PC-9 (cell line): ENCODE measurements around the gene SND1. TPM values are rescaled to one million over a fixed set of nuclear protein-coding genes. Genes with fewer than 3 reads are reported as not detected.
A peak's percentile ranks its signal among the peaks of the same experiment; 100 is the strongest.

Experiments used
- BruUV-seq: library from RNA; stranded (reverse); fragments of 400-500 nt; replicated peaks from 2 replicates; lab custom pipeline; 2021; lab: Mats Ljungman, UMichigan
- CTCF ChIA-PET: fragments of 300-600 bp; sonication (Branson Sonifier 250); formaldehyde crosslinking; loops from one replicate; lab custom pipeline; 2022; ENCODE audit warnings: antibody characterized with exemption; lab: Charles Lee
- POLR2A ChIA-PET: fragments of 300-600 bp; sonication (Branson Sonifier 250); formaldehyde crosslinking; loops from one replicate; lab custom pipeline; 2022; ENCODE audit warnings: antibody characterized with exemption; ENCODE audit not compliant: unreplicated experiment; lab: Charles Lee
- DNase-seq, 2 experiments: peaks; one replicate each; pipeline versions ENCODE4 v3.0.0 to v3.0.0-alpha.2; 2015 to 2022; ENCODE audit warnings: mixed read lengths in 1 of 2
- H2AFZ ChIP-seq: fragments of 200-600 bp; sonication (generic); 2 replicates; pipeline ENCODE4 v1.8.1; 2017; ENCODE audit warnings: antibody characterized with exemption
- H3F3A ChIP-seq: fragments of 200-600 bp; sonication (generic); 2 replicates; pipeline ENCODE4 v1.8.1; 2017; ENCODE audit warnings: antibody characterized with exemption, mild to moderate bottlenecking, low read depth; ENCODE audit not compliant: insufficient read depth
- H3K27ac ChIP-seq: fragments of 200-600 bp; sonication (generic); 2 replicates; pipeline ENCODE4 v1.6.1; 2016; ENCODE audit warnings: mixed run types
- H3K27me3 ChIP-seq: fragments of 200-600 bp; sonication (generic); 2 replicates; pipeline ENCODE4 v1.6.1; 2016; ENCODE audit warnings: low read depth, mixed run types; ENCODE audit not compliant: insufficient read depth
- H3K36me3 ChIP-seq: fragments of 200-600 bp; sonication (generic); 2 replicates; pipeline ENCODE4 v1.6.1; 2016; ENCODE audit warnings: low read depth, mixed run types
- H3K4me1 ChIP-seq: fragments of 200-600 bp; sonication (generic); replicated peaks from 2 replicates; pipeline ENCODE4 v1.6.1; 2016; ENCODE audit warnings: mixed run types; ENCODE audit not compliant: insufficient read depth
- H3K4me2 ChIP-seq: fragments of 200-600 bp; sonication (generic); 2 replicates; pipeline ENCODE4 v1.6.1; 2017; ENCODE audit warnings: mixed run types
- H3K4me3 ChIP-seq: fragments of 200-600 bp; sonication (generic); 2 replicates; pipeline ENCODE4 v1.6.1; 2016; ENCODE audit warnings: mixed run types
- H3K79me2 ChIP-seq: fragments of 200-600 bp; sonication (generic); 2 replicates; pipeline ENCODE4 v1.6.1; 2017; ENCODE audit warnings: low read depth, mixed run types
- H3K9me2 ChIP-seq: fragments of 200-600 bp; sonication (generic); 2 replicates; pipeline ENCODE4 v1.8.1; 2017; ENCODE audit warnings: mild to moderate bottlenecking; ENCODE audit not compliant: insufficient read depth
- H3K9me3 ChIP-seq: fragments of 200-600 bp; sonication (generic); 2 replicates; pipeline ENCODE4 v1.8.1; 2016; ENCODE audit warnings: low read depth; ENCODE audit not compliant: insufficient read depth
- H4K20me1 ChIP-seq: fragments of 200-600 bp; sonication (generic); 2 replicates; pipeline ENCODE4 v1.8.1; 2017; ENCODE audit not compliant: insufficient read depth
- EZH2 ChIP-seq: fragments of 200-600 bp; sonication (generic); IDR thresholded peaks from 2 replicates; pipeline ENCODE4 v1.8.0; 2017; ENCODE audit warnings: antibody characterized with exemption, low read depth
- intact Hi-C: fragments of 100-400 bp; cut with micrococcal nuclease; formaldehyde crosslinking; loops from one replicate; pipeline ENCODE4 v1.10.0; 2022; ENCODE audit not compliant: unreplicated experiment
- total RNA-seq: library from RNA; stranded (reverse); gene quantifications from 2 replicates; pipeline ENCODE4 v1.2.3, GENCODE V29; 2021
- TF ChIP-seq, protein P1 (sequence below): fragments of 200-600 bp; sonication (generic); conservative IDR thresholded peaks from 2 replicates; pipeline ENCODE4 v1.6.1; 2017; ENCODE audit warnings: mixed run types, antibody characterized with exemption, mild to moderate bottlenecking, moderate library complexity

Gene SND1
- total RNA-seq, 1 experiment from 2014 or later: 273 TPM

DNA sequence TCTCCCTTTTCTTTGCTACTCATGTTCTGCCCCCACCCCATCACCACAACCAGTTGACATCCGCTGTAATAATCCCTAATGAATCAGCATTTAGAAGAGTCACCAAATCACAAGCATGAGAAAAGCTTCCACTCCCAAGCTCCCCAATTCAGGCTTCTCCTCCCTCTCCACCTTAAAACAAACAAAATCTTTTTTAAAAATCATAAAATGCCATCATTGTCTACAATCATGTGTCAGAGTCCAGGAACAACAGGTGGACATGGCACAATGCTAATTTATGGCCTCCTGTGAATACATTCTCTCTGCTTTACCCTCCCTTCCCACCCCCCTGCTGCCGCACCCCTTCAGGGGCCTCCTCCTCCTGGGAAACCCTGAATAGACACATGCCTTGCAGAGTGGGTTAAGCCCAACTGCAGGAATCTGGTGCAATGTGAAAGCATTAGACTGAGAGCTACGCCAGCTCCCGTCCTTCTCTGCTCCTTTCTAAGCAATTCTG, 375.5 kb downstream of the SND1 start:
- no peak for DNase-seq
- Histone ChIP-seq H3K4me1 (peaks cover 20% of the 10 kb centered on the region), H3K9me3 (no peaks in the 10 kb centered on the region), H2AFZ (no peak overlapping the region), H3K9me2 (no peaks in the 10 kb centered on the region), H3K36me3 (no peaks in the 10 kb centered on the region), H3K27ac (no peak overlapping the region), H4K20me1 (no peaks in the 10 kb centered on the region), H3K4me3 (no peak overlapping the region), H3F3A (peaks cover 10% of the 10 kb centered on the region), H3K27me3 (no peaks in the 10 kb centered on the region), H3K79me2 (peaks cover 5% of the 10 kb centered on the region; the same call in 1 of the 2 replicates), H3K4me2 (no peak overlapping the region)
- CTCF ChIA-PET: no interaction called here
- POLR2A ChIA-PET: no interaction called here
- no peak for TF ChIP-seq EZH2
- TF ChIP-seq, protein P1, sequence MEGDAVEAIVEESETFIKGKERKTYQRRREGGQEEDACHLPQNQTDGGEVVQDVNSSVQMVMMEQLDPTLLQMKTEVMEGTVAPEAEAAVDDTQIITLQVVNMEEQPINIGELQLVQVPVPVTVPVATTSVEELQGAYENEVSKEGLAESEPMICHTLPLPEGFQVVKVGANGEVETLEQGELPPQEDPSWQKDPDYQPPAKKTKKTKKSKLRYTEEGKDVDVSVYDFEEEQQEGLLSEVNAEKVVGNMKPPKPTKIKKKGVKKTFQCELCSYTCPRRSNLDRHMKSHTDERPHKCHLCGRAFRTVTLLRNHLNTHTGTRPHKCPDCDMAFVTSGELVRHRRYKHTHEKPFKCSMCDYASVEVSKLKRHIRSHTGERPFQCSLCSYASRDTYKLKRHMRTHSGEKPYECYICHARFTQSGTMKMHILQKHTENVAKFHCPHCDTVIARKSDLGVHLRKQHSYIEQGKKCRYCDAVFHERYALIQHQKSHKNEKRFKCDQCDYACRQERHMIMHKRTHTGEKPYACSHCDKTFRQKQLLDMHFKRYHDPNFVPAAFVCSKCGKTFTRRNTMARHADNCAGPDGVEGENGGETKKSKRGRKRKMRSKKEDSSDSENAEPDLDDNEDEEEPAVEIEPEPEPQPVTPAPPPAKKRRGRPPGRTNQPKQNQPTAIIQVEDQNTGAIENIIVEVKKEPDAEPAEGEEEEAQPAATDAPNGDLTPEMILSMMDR: no peak
- intact Hi-C loops: no loop called here
- no TSS peak for BruUV-seq

DNA sequence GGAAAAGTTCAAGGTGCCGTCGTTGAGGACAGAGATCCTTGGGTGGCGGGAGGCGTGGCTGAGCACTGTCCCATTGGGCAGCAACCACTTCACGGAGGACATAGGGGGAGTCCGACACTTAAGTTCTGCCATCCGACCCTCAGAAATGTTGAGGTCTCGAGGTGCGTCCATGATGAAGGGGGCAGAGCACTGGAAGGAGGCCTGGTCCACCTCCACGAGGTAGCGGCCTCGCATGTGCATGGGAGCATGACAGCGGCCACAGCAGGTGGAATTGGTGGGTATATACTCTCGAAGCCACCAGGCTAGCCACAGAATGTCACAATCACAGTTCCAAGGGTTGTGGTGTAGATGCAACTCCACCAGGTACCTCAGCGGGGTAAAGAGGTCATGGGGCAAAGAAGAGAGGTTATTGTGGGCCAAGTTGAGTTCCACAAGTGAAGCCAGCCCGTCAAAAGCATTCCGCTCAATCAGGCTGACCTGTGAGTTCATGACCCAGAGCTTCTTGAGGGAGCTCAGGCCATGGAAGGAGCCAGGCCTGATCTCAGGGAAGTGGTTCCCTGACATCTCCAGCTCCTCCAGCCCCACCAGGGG, 377.5 kb downstream of the SND1 start:
- H3K4me1 ChIP-seq: 0 out of 2 replicates have a peak, but pooled peaks cover under 1% of the 10 kb centered on the region
- no TSS peak for BruUV-seq
- H3K4me2 ChIP-seq: no peak overlapping the region
- POLR2A ChIA-PET: interaction anchor here (0.6 kb wide), 1 partner anchor 11 kb away, joined by 4 read pairs; no protein-coding TSS in a partner anchor
- H3K79me2 ChIP-seq: 0 out of 2 replicates have a peak, but pooled peaks cover 5% of the 10 kb centered on the region
- CTCF ChIA-PET: no interaction called here
- no peaks in the 10 kb centered on the region for H3K9me2 ChIP-seq
- no peak overlapping the region for H3K4me3 ChIP-seq
- no peak overlapping the region for H2AFZ ChIP-seq
- DNase-seq: no peak
- H3K9me3 ChIP-seq: no peaks in the 10 kb centered on the region
- no peaks in the 10 kb centered on the region for H3K27me3 ChIP-seq
- intact Hi-C loops: no loop called here
- H3K36me3 ChIP-seq: no peaks in the 10 kb centered on the region
- no peaks in the 10 kb centered on the region for H4K20me1 ChIP-seq
- H3K27ac ChIP-seq: no peak overlapping the region
- no peaks in the 10 kb centered on the region for H3F3A ChIP-seq
- no peak for TF ChIP-seq EZH2

DNA sequence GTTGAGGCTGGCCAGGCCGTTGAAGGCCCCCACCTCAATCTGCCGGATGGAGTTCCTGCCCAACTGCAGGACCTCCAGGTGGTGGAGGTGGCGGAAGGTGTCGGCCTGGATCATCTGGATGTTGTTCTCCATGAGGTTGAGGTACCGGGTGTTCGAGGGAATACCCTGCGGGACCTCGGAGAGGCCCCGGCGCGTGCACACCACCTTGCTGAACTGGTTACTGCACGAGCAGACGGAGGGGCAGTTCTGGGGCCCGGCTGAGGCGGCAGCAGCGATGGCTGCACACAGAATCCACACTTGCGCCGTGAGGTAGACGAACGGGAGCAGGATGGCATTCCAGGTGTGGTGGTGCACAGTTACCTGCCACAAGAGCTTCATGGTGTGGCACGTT, 378.3 kb downstream of the SND1 start:
- DNase-seq: no peak
- POLR2A ChIA-PET: no interaction called here
- Histone ChIP-seq H3K4me2 (no peak overlapping the region), H3K27me3 (no peaks in the 10 kb centered on the region), H4K20me1 (no peaks in the 10 kb centered on the region), H3K9me3 (no peaks in the 10 kb centered on the region), H3K27ac (no peak overlapping the region), H3K9me2 (no peaks in the 10 kb centered on the region), H3K36me3 (no peaks in the 10 kb centered on the region), H3K79me2 (no peaks in the 10 kb centered on the region), H3F3A (no peaks in the 10 kb centered on the region), H3K4me3 (no peak overlapping the region), H3K4me1 (no peaks in the 10 kb centered on the region), H2AFZ (no peak overlapping the region)
- no peak for TF ChIP-seq EZH2
- CTCF ChIA-PET: no interaction called here
- intact Hi-C loops: no loop called here
- BruUV-seq: no TSS peak

DNA sequence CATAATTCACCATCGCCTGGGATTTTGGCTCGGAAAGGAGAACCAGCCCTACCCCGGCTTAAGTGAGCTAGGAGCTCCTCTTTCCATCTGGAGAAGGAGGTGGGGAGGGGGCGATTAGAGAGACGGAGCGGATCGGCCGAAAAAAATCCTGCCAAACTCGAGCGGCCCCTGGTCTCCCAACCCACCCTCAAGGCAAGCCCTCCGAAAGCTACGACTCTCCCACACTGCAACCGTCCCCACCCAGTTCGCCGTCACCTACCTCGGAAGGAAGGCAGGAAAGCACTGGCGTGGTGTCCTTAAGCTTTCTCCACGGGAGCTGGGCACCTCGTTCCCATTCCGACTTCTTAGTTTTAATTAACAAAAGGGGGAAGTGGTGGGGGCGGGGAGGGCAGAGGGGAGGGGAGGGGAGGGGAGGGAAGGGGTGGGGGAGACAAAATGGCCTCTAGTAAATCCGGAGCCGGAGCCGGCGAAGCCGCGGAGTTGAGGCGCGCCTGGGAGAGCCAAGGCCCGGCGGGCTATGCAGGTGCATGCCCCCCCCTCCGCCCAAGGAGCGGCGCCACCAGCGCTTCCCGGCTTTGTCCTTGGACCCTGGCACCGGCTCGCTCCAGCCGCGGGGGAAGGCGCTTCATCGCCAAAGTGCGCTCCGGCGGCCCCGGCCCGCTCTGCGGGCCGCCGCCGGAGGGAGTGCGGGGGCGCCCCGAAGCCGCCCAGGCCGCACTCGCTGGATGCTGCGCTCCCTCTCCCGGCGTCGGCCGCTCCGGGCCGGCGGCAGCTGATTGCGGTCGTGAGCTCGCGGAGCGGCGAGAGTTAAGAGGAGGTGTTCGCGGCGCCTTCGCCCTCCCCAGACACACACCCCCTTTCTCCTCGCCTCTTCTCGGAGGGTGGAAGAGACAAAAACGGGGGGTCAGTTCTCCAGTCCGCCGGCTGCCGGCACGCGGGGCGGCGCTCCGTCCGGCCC, 378.9 kb downstream of the SND1 start, which contains the start of gene LRRC4:
LRRC4 (minus strand) TSS at position 784 of the 958 bp plus-strand sequence. CDS start 797 bp downstream, outside the sequence.
- H3K9me2 ChIP-seq: no peaks in the 10 kb centered on the region
- no peaks in the 10 kb centered on the region for H3K27me3 ChIP-seq
- no peak for TF ChIP-seq EZH2
- TF ChIP-seq, protein P1: no peak
- no peak within 1 kb of the TSS for H3K4me3 ChIP-seq
- H3K79me2 ChIP-seq: no peaks in the 10 kb centered on the region
- CTCF ChIA-PET: interaction anchor here (0.6 kb wide), 1 partner anchor 125 kb away, joined by 5 read pairs; no protein-coding TSS in a partner anchor
- BruUV-seq: no TSS peak
- no peaks in the 10 kb centered on the region for H4K20me1 ChIP-seq
- H3K27ac ChIP-seq: no peak within 1 kb of the TSS
- H3F3A ChIP-seq: no peaks in the 10 kb centered on the region
- intact Hi-C loops: no loop called here
- DNase-seq: peak in 1 of 2 experiments; percentile 31
- H2AFZ ChIP-seq: no peak within 1 kb of the TSS
- H3K4me2 ChIP-seq: no peak within 1 kb of the TSS
- POLR2A ChIA-PET: no interaction called here
- no peaks in the 10 kb centered on the region for H3K4me1 ChIP-seq
- H3K36me3 ChIP-seq: no peaks in the 10 kb centered on the region
- no peaks in the 10 kb centered on the region for H3K9me3 ChIP-seq
